HEK293 (cell line): ENCODE results near the gene PITPNC1.

Source experiments
- BCL11B ChIP-seq: fragments of 450-650 bp; formaldehyde crosslinking; IDR thresholded peaks from 2 replicates; pipeline ENCODE4 v1.5.1; 2016; ENCODE audit warnings: low read depth, missing biosample characterization, missing genetic modification characterization
- CTCF ChIP-seq: fragments of 450-650 bp; formaldehyde crosslinking; IDR thresholded peaks from 2 replicates; pipeline ENCODE4 v1.5.1; 2016; ENCODE audit warnings: missing biosample characterization, missing genetic modification characterization
- PBX3 ChIP-seq: sonication (generic); formaldehyde crosslinking; IDR thresholded peaks from 2 replicates; pipeline ENCODE4 v1.8.1; 2022; ENCODE audit warnings: mild to moderate bottlenecking, moderate library complexity, missing genetic modification reagents
- PRDM1 ChIP-seq: fragments of 450-650 bp; formaldehyde crosslinking; IDR thresholded peaks from 2 replicates; pipeline ENCODE4; 2016; ENCODE audit warnings: missing biosample characterization, missing genetic modification characterization
- REST ChIP-seq: fragments of 450-650 bp; formaldehyde crosslinking; IDR thresholded peaks from 2 replicates; pipeline ENCODE4 v1.5.1; 2016; ENCODE audit warnings: missing biosample characterization, missing genetic modification characterization
- ZBTB1 ChIP-seq: fragments of 450-650 bp; formaldehyde crosslinking; IDR thresholded peaks from 2 replicates; pipeline ENCODE4 v1.5.1; 2016; ENCODE audit warnings: missing biosample characterization, missing genetic modification characterization
- ZBTB11 ChIP-seq: fragments of 450-650 bp; formaldehyde crosslinking; conservative IDR thresholded peaks from 2 replicates; pipeline ENCODE4 v1.5.1; 2016; ENCODE audit warnings: low read depth, missing biosample characterization, missing genetic modification characterization
- ZNF114 ChIP-seq: fragments of 450-650 bp; formaldehyde crosslinking; IDR thresholded peaks from 2 replicates; pipeline ENCODE4 v1.5.0; 2017; ENCODE audit warnings: missing biosample characterization, missing genetic modification characterization
- ZNF138 ChIP-seq: fragments of 450-650 bp; formaldehyde crosslinking; IDR thresholded peaks from 2 replicates; pipeline ENCODE4 v1.5.1; 2016; ENCODE audit warnings: missing biosample characterization, missing genetic modification characterization, borderline replicate concordance
- ZNF280C ChIP-seq: fragments of 450-650 bp; formaldehyde crosslinking; IDR thresholded peaks from 2 replicates; pipeline ENCODE4 v1.5.1; 2016; ENCODE audit warnings: missing biosample characterization, missing genetic modification characterization
- ZNF626 ChIP-seq: fragments of 450-650 bp; sonication (Bioruptor Pico); formaldehyde crosslinking; IDR thresholded peaks from 2 replicates; pipeline ENCODE4 v1.5.1; 2018; ENCODE audit warnings: missing biosample characterization, missing genetic modification characterization, inconsistent platforms
- ZNF707 ChIP-seq: fragments of 450-650 bp; formaldehyde crosslinking; IDR thresholded peaks from 2 replicates; pipeline ENCODE4 v1.5.1; 2016; ENCODE audit warnings: missing biosample characterization, missing genetic modification characterization

GRCh38 chr17:67700037-67700724, 323.1 kb downstream of the PITPNC1 start:
- TF ChIP-seq PBX3 (CRISPR knock-in tag) (no peak), CTCF (no peak), PRDM1 (tag by site-specific recombination) (no peak), ZBTB1 (no peak), REST (no peak), ZNF280C (tag by site-specific recombination) (no peak), ZNF626 (tag by site-specific recombination) (no peak), ZBTB11 (no peak), ZNF114 (no peak), ZNF138 (tag by site-specific recombination) (no peak), BCL11B (no peak), ZNF707 (tag by site-specific recombination) (no peak)
